Measurements from ENCODE around the gene AR. TPM values are rescaled to one million over a fixed set of nuclear protein-coding genes. Genes with fewer than 3 reads are reported as not detected.

The AR gene
- total and polyA plus RNA-seq, 2 donors: 1.7 to 6.0 TPM

- H3K27me3 ChIP-seq (ENCODE audit: control insufficient read depth in 2 of 2, insufficient read depth in 1 of 2, low read length in 1 of 2): no peaks in the 10 kb centered on the region
- 97% methylated on average over 1 of the region's 1 CpG for WGBS
- no peaks in the 10 kb centered on the region for H3K9me3 ChIP-seq (ENCODE audit: control insufficient read depth in 2 of 2, insufficient read depth in 1 of 2, low read length in 1 of 2)
- DNase-seq (ENCODE audit: low read depth in 6 of 9, low spot score in 9 of 9): no peak
- H3K4me1 ChIP-seq (ENCODE audit: control insufficient read depth in 2 of 2, insufficient read depth in 2 of 2, low read length in 2 of 2): no peaks in the 10 kb centered on the region
- H3K4me3 ChIP-seq (ENCODE audit: low read length in 2 of 2): no peak overlapping the region
- no peak overlapping the region for H3K27ac ChIP-seq (ENCODE audit: low read depth in 1 of 2, low read length in 1 of 2)
- no peaks in the 10 kb centered on the region for H3K36me3 ChIP-seq (ENCODE audit: control insufficient read depth in 2 of 2, insufficient read depth in 2 of 2, low read length in 1 of 2)
Measured at GRCh38 chrX:67693928-67694327, 150.1 kb downstream of the AR start.

- Histone ChIP-seq H3K36me3 (ENCODE audit: control insufficient read depth in 2 of 2, insufficient read depth in 2 of 2, low read length in 1 of 2) (no peaks in the 10 kb centered on the region), H3K9me3 (ENCODE audit: control insufficient read depth in 2 of 2, insufficient read depth in 1 of 2, low read length in 1 of 2) (no peaks in the 10 kb centered on the region), H3K4me3 (ENCODE audit: low read length in 2 of 2) (no peak overlapping the region), H3K27me3 (ENCODE audit: control insufficient read depth in 2 of 2, insufficient read depth in 1 of 2, low read length in 1 of 2) (no peaks in the 10 kb centered on the region), H3K27ac (ENCODE audit: low read depth in 1 of 2, low read length in 1 of 2) (no peak overlapping the region), H3K4me1 (ENCODE audit: control insufficient read depth in 2 of 2, insufficient read depth in 2 of 2, low read length in 2 of 2) (no peaks in the 10 kb centered on the region)
- no peak for DNase-seq (ENCODE audit: low read depth in 6 of 9, low spot score in 9 of 9)
Measured at GRCh38 chrX:67697452-67697851, 153.6 kb downstream of the AR start.

GRCh38 chrX:67700602-67701001, 156.8 kb downstream of the AR start:
- no peaks in the 10 kb centered on the region for H3K27me3 ChIP-seq (ENCODE audit: control insufficient read depth in 2 of 2, insufficient read depth in 1 of 2, low read length in 1 of 2)
- no peaks in the 10 kb centered on the region for H3K9me3 ChIP-seq (ENCODE audit: control insufficient read depth in 2 of 2, insufficient read depth in 1 of 2, low read length in 1 of 2)
- no peaks in the 10 kb centered on the region for H3K4me1 ChIP-seq (ENCODE audit: control insufficient read depth in 2 of 2, insufficient read depth in 2 of 2, low read length in 2 of 2)
- no peak overlapping the region for H3K27ac ChIP-seq (ENCODE audit: low read depth in 1 of 2, low read length in 1 of 2)
- WGBS: 96% methylated on average over 3 of the region's 3 CpGs
- no peaks in the 10 kb centered on the region for H3K36me3 ChIP-seq (ENCODE audit: control insufficient read depth in 2 of 2, insufficient read depth in 2 of 2, low read length in 1 of 2)
- H3K4me3 ChIP-seq (ENCODE audit: low read length in 2 of 2): no peak overlapping the region
- DNase-seq (ENCODE audit: low read depth in 6 of 9, low spot score in 9 of 9): no peak

GRCh38 chrX:67714004-67714403, 170.2 kb downstream of the AR start:
- Histone ChIP-seq H3K36me3 (ENCODE audit: control insufficient read depth in 2 of 2, insufficient read depth in 2 of 2, low read length in 1 of 2) (peaks cover 3 to 9% of the 10 kb centered on the region in 2 donors), H3K4me3 (ENCODE audit: low read length in 2 of 2) (no peak overlapping the region), H3K4me1 (ENCODE audit: control insufficient read depth in 2 of 2, insufficient read depth in 2 of 2, low read length in 2 of 2) (no peaks in the 10 kb centered on the region), H3K27ac (ENCODE audit: low read depth in 1 of 2, low read length in 1 of 2) (no peak overlapping the region), H3K9me3 (ENCODE audit: control insufficient read depth in 2 of 2, insufficient read depth in 1 of 2, low read length in 1 of 2) (no peaks in the 10 kb centered on the region), H3K27me3 (ENCODE audit: control insufficient read depth in 2 of 2, insufficient read depth in 1 of 2, low read length in 1 of 2) (no peaks in the 10 kb centered on the region)
- WGBS: 95% methylated on average over 1 of the region's 1 CpG
- no peak for DNase-seq (ENCODE audit: low read depth in 6 of 9, low spot score in 9 of 9)

GRCh38 chrX:67717571-67717970, 173.8 kb downstream of the AR start:
- H3K27ac ChIP-seq (ENCODE audit: low read depth in 1 of 2, low read length in 1 of 2): no peak overlapping the region
- DNase-seq (ENCODE audit: low read depth in 6 of 9, low spot score in 9 of 9): no peak
- peaks cover 3 to 17% of the 10 kb centered on the region in 2 donors for H3K36me3 ChIP-seq (ENCODE audit: control insufficient read depth in 2 of 2, insufficient read depth in 2 of 2, low read length in 1 of 2)
- no peak overlapping the region for H3K4me3 ChIP-seq (ENCODE audit: low read length in 2 of 2)
- 96% methylated on average over 4 of the region's 4 CpGs for WGBS
- no peaks in the 10 kb centered on the region for H3K4me1 ChIP-seq (ENCODE audit: control insufficient read depth in 2 of 2, insufficient read depth in 2 of 2, low read length in 2 of 2)
- no peaks in the 10 kb centered on the region for H3K9me3 ChIP-seq (ENCODE audit: control insufficient read depth in 2 of 2, insufficient read depth in 1 of 2, low read length in 1 of 2)
- H3K27me3 ChIP-seq (ENCODE audit: control insufficient read depth in 2 of 2, insufficient read depth in 1 of 2, low read length in 1 of 2): no peaks in the 10 kb centered on the region

GRCh38 chrX:67718926-67719325, 175.1 kb downstream of the AR start:
- H3K9me3 ChIP-seq (ENCODE audit: control insufficient read depth in 2 of 2, insufficient read depth in 1 of 2, low read length in 1 of 2): no peaks in the 10 kb centered on the region
- DNase-seq (ENCODE audit: low read depth in 6 of 9, low spot score in 9 of 9): no peak
- WGBS: 55% methylated on average over 4 of the region's 4 CpGs
- H3K27me3 ChIP-seq (ENCODE audit: control insufficient read depth in 2 of 2, insufficient read depth in 1 of 2, low read length in 1 of 2): no peaks in the 10 kb centered on the region
- no peak overlapping the region for H3K4me3 ChIP-seq (ENCODE audit: low read length in 2 of 2)
- peaks cover 3 to 17% of the 10 kb centered on the region in 2 donors for H3K36me3 ChIP-seq (ENCODE audit: control insufficient read depth in 2 of 2, insufficient read depth in 2 of 2, low read length in 1 of 2)
- H3K27ac ChIP-seq (ENCODE audit: low read depth in 1 of 2, low read length in 1 of 2): no peak overlapping the region
- no peaks in the 10 kb centered on the region for H3K4me1 ChIP-seq (ENCODE audit: control insufficient read depth in 2 of 2, insufficient read depth in 2 of 2, low read length in 2 of 2)

GRCh38 chrX:67720344-67720743, 176.5 kb downstream of the AR start:
- H3K36me3 ChIP-seq (ENCODE audit: control insufficient read depth in 2 of 2, insufficient read depth in 2 of 2, low read length in 1 of 2): peaks cover 3 to 19% of the 10 kb centered on the region in 2 donors
- H3K27ac ChIP-seq (ENCODE audit: low read depth in 1 of 2, low read length in 1 of 2): no peak overlapping the region
- no peak for DNase-seq (ENCODE audit: low read depth in 6 of 9, low spot score in 9 of 9)
- no peaks in the 10 kb centered on the region for H3K27me3 ChIP-seq (ENCODE audit: control insufficient read depth in 2 of 2, insufficient read depth in 1 of 2, low read length in 1 of 2)
- no peaks in the 10 kb centered on the region for H3K9me3 ChIP-seq (ENCODE audit: control insufficient read depth in 2 of 2, insufficient read depth in 1 of 2, low read length in 1 of 2)
- no peak overlapping the region for H3K4me3 ChIP-seq (ENCODE audit: low read length in 2 of 2)
- no peaks in the 10 kb centered on the region for H3K4me1 ChIP-seq (ENCODE audit: control insufficient read depth in 2 of 2, insufficient read depth in 2 of 2, low read length in 2 of 2)

- peaks cover 3 to 19% of the 10 kb centered on the region in 2 donors for H3K36me3 ChIP-seq (ENCODE audit: control insufficient read depth in 2 of 2, insufficient read depth in 2 of 2, low read length in 1 of 2)
- no peaks in the 10 kb centered on the region for H3K27me3 ChIP-seq (ENCODE audit: control insufficient read depth in 2 of 2, insufficient read depth in 1 of 2, low read length in 1 of 2)
- no peak overlapping the region for H3K27ac ChIP-seq (ENCODE audit: low read depth in 1 of 2, low read length in 1 of 2)
- DNase-seq (ENCODE audit: low read depth in 6 of 9, low spot score in 9 of 9): no peak
- H3K4me3 ChIP-seq (ENCODE audit: low read length in 2 of 2): no peak overlapping the region
- H3K9me3 ChIP-seq (ENCODE audit: control insufficient read depth in 2 of 2, insufficient read depth in 1 of 2, low read length in 1 of 2): no peaks in the 10 kb centered on the region
- 97% methylated on average over 1 of the region's 1 CpG for WGBS
- H3K4me1 ChIP-seq (ENCODE audit: control insufficient read depth in 2 of 2, insufficient read depth in 2 of 2, low read length in 2 of 2): no peaks in the 10 kb centered on the region
Measured at GRCh38 chrX:67721321-67721720, 177.5 kb downstream of the AR start.

GRCh38 chrX:67723580-67724351, 179.9 kb downstream of the AR start:
- Histone ChIP-seq H3K4me1 (ENCODE audit: control insufficient read depth in 2 of 2, insufficient read depth in 2 of 2, low read length in 2 of 2) (no peaks in the 10 kb centered on the region), H3K27me3 (ENCODE audit: control insufficient read depth in 2 of 2, insufficient read depth in 1 of 2, low read length in 1 of 2) (no peaks in the 10 kb centered on the region), H3K27ac (ENCODE audit: low read depth in 1 of 2, low read length in 1 of 2) (no peak overlapping the region), H3K36me3 (ENCODE audit: control insufficient read depth in 2 of 2, insufficient read depth in 2 of 2, low read length in 1 of 2) (peaks cover 0 to 11% of the 10 kb centered on the region in 2 donors), H3K4me3 (ENCODE audit: low read length in 2 of 2) (no peak overlapping the region), H3K9me3 (ENCODE audit: control insufficient read depth in 2 of 2, insufficient read depth in 1 of 2, low read length in 1 of 2) (no peaks in the 10 kb centered on the region)
- no peak for DNase-seq (ENCODE audit: low read depth in 6 of 9, low spot score in 9 of 9)
- WGBS: 91% methylated on average over 5 of the region's 5 CpGs

Measured in thymus (tissue), 11 donors.